ENCODE data around the gene MAIP1. TPM values are rescaled to one million over a fixed set of nuclear protein-coding genes. Genes with fewer than 3 reads are reported as not detected.
A peak's percentile ranks its signal among the peaks of the same experiment; 100 is the strongest.

Gene MAIP1
- total and polyA plus RNA-seq, 11 donors: 9.4 to 38.5 (median 22.8) TPM

- no peak for TF ChIP-seq CTCF (IDR thresholded peaks at IDR 0.05)
- no peak for TF ChIP-seq POLR2A (IDR thresholded peaks at IDR 0.05)
- no peaks in the 10 kb centered on the region for H3K9me3 ChIP-seq
- peak overlapping the region; percentile 90 to 98 (median 92) for H3K27ac ChIP-seq
- peaks cover 0 to 30% (median 18%) of the 10 kb centered on the region in 9 donors for H3K36me3 ChIP-seq
- WGBS, 4 donors: 0 to 1% (median 0%) methylated on average over 13 of the region's 13 CpGs
- DNase-seq (no peak), ATAC-seq (peak in 3 of 4 donors; percentile 14 to 48 (median 42))
- intact Hi-C loops (cut with DNase I): loop anchor here in 2 of 10 donors (2.0 to 10.0 kb wide), 2 partner anchors 44 to 900 kb away; partner anchors contain the start of gene C2orf69 (in 1 of the 2)
- peak overlapping the region; percentile 63 to 99 (median 88) for H3K4me3 ChIP-seq
- peaks cover 4 to 49% (median 25%) of the 10 kb centered on the region in 12 donors for H3K4me1 ChIP-seq
- H3K27me3 ChIP-seq: no peaks in the 10 kb centered on the region
Observed at GRCh38 chr2:199955007-199955338, 409 bp upstream of the MAIP1 start.

GRCh38 chr2:199956062-199956380 is 639 bp downstream of the MAIP1 start:
- no peaks in the 10 kb centered on the region for H3K27me3 ChIP-seq
- WGBS, 4 donors: 0 to 4% (median 1%) methylated on average over 8 to 10 of the region's 10 CpGs
- TF ChIP-seq POLR2A (IDR thresholded peaks at IDR 0.05) (no peak), CTCF (IDR thresholded peaks at IDR 0.05) (no peak)
- no peak for DNase-seq
- H3K4me1 ChIP-seq: peaks cover 4 to 49% (median 25%) of the 10 kb centered on the region in 12 donors
- peak overlapping the region in 11 of 12 donors; percentile 90 to 98 (median 91) for H3K27ac ChIP-seq
- peaks cover 0 to 33% (median 23%) of the 10 kb centered on the region in 9 donors for H3K36me3 ChIP-seq
- no peaks in the 10 kb centered on the region for H3K9me3 ChIP-seq
- ATAC-seq: no peak
- peak overlapping the region; percentile 63 to 99 (median 88) for H3K4me3 ChIP-seq
- intact Hi-C loops (cut with DNase I): loop anchor here in 1 of 10 donors (10.0 kb wide), 1 partner anchor 899 kb away; no protein-coding TSS in a partner anchor

GRCh38 chr2:199958014-199958413 is 2.6 kb downstream of the MAIP1 start:
- no peak for ATAC-seq
- intact Hi-C loops (cut with DNase I): loop anchor here in 1 of 10 donors (10.0 kb wide), 1 partner anchor 897 kb away; no protein-coding TSS in a partner anchor
- Histone ChIP-seq H3K36me3 (peaks cover 0 to 50% (median 40%) of the 10 kb centered on the region in 9 donors), H3K4me3 (no peak overlapping the region), H3K27ac (no peak overlapping the region), H3K9me3 (no peaks in the 10 kb centered on the region), H3K4me1 (peaks cover 4 to 39% (median 25%) of the 10 kb centered on the region in 12 donors), H3K27me3 (no peaks in the 10 kb centered on the region)
- no peak for DNase-seq
- TF ChIP-seq POLR2A (IDR thresholded peaks at IDR 0.05) (no peak), CTCF (IDR thresholded peaks at IDR 0.05) (no peak)
- 74 to 95% (median 86%) methylated on average over 4 of the region's 4 CpGs for WGBS, 4 donors

GRCh38 chr2:199962203-199962602 is 6.8 kb downstream of the MAIP1 start:
- H3K36me3 ChIP-seq: peaks cover 3 to 91% (median 82%) of the 10 kb centered on the region in 9 donors
- H3K4me1 ChIP-seq: peaks cover 0 to 13% (median 4%) of the 10 kb centered on the region in 12 donors
- WGBS, 4 donors: 86 to 93% (median 91%) methylated on average over 2 of the region's 2 CpGs
- intact Hi-C loops (cut with DNase I): no loop called here
- H3K27me3 ChIP-seq: no peaks in the 10 kb centered on the region
- no peak overlapping the region for H3K27ac ChIP-seq
- no peak for ATAC-seq
- H3K9me3 ChIP-seq: no peaks in the 10 kb centered on the region
- H3K4me3 ChIP-seq: no peak overlapping the region
- no peak for DNase-seq
- TF ChIP-seq POLR2A (IDR thresholded peaks at IDR 0.05): no peak

DNA sequence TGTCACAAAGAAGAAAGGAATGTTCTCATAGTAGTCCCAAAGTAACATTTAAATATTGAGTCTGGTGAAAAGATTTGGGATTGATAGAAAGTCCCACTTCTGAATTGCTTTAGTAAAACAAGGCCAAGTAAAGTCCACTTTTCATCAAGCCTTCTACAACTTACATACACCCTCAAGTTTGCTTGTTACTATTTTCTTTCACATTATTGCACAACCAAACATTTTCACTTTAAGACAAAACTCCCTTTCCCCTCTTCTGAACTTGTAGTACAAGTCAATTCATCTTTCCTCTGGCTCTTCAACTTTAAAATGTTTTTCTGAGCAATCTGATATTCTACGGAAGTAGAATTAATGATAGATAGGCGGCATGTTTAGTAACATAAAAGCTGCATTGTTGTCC is 11.0 kb downstream of the MAIP1 start:
- no peak for TF ChIP-seq POLR2A (IDR thresholded peaks at IDR 0.05)
- TF ChIP-seq CTCF (IDR thresholded peaks at IDR 0.05): no peak
- Histone ChIP-seq H3K4me1 (no peaks in the 10 kb centered on the region), H3K27me3 (no peaks in the 10 kb centered on the region), H3K4me3 (no peak overlapping the region), H3K36me3 (peaks cover 3 to 80% (median 68%) of the 10 kb centered on the region in 9 donors), H3K27ac (no peak overlapping the region), H3K9me3 (no peaks in the 10 kb centered on the region)
- ATAC-seq (no peak), DNase-seq (no peak)
- 69 to 82% (median 75%) methylated on average over 2 of the region's 2 CpGs for WGBS, 4 donors
- intact Hi-C loops (cut with DNase I): no loop called here
